ENCODE measurements around the gene LRRC4C.

Gene LRRC4C

GRCh38 chr11:41246399-41246745 is 213.1 kb downstream of the LRRC4C start:
- no peak for DNase-seq

GRCh38 chr11:41245704-41246398 is 213.6 kb downstream of the LRRC4C start:
- DNase-seq: no peak

- DNase-seq: no peak
Observed at GRCh38 chr11:41245184-41245583, 214.3 kb downstream of the LRRC4C start.

GRCh38 chr11:41237382-41237781 is 222.1 kb downstream of the LRRC4C start:
- DNase-seq: no peak

- DNase-seq: no peak
Observed at GRCh38 chr11:41235668-41236067, 223.8 kb downstream of the LRRC4C start.

GRCh38 chr11:41225856-41226633 is 233.4 kb downstream of the LRRC4C start:
- DNase-seq: no peak

GRCh38 chr11:41222236-41222635 is 237.2 kb downstream of the LRRC4C start:
- DNase-seq: no peak

- DNase-seq: no peak
Observed at GRCh38 chr11:41206388-41206787, 253.1 kb downstream of the LRRC4C start.

- DNase-seq: no peak
Observed at GRCh38 chr11:41201156-41201555, 258.3 kb downstream of the LRRC4C start.

- DNase-seq: no peak
Observed at GRCh38 chr11:41190437-41191082, 268.9 kb downstream of the LRRC4C start.

- DNase-seq: no peak
Observed at GRCh38 chr11:41189701-41190436, 269.6 kb downstream of the LRRC4C start.

- DNase-seq: no peak
Observed at GRCh38 chr11:41177791-41178190, 281.7 kb downstream of the LRRC4C start.

GRCh38 chr11:41175304-41175972 is 284.0 kb downstream of the LRRC4C start:
- DNase-seq: no peak

GRCh38 chr11:41146326-41146725 is 313.1 kb downstream of the LRRC4C start:
- no peak for DNase-seq

GRCh38 chr11:41145420-41145819 is 314.0 kb downstream of the LRRC4C start:
- DNase-seq: no peak

- DNase-seq: no peak
Observed at GRCh38 chr11:41134971-41135370, 324.5 kb downstream of the LRRC4C start.

GRCh38 chr11:41133023-41133422 is 326.4 kb downstream of the LRRC4C start:
- DNase-seq: no peak

- no peak for DNase-seq
Observed at GRCh38 chr11:41121600-41121999, 337.9 kb downstream of the LRRC4C start.

- DNase-seq: no peak
Observed at GRCh38 chr11:41119484-41119883, 340.0 kb downstream of the LRRC4C start.

GRCh38 chr11:41118521-41118920 is 340.9 kb downstream of the LRRC4C start:
- no peak for DNase-seq

- no peak for DNase-seq
Observed at GRCh38 chr11:41116970-41117369, 342.5 kb downstream of the LRRC4C start.

- no peak for DNase-seq
Observed at GRCh38 chr11:41115066-41115465, 344.4 kb downstream of the LRRC4C start.

GRCh38 chr11:41113160-41113559 is 346.3 kb downstream of the LRRC4C start:
- DNase-seq: no peak

Data from CD4-positive, alpha-beta T cell treated with Interleukin-17A for 1 hour (primary cell).